ENCODE measurements around the gene GIGYF1.
A peak's percentile ranks its signal among the peaks of the same experiment; 100 is the strongest.
"Not testable (repeated sequence)": the region's sequence is repeated elsewhere in the genome, so short reads cannot be mapped to it uniquely, and the experiment has no call there.

Gene GIGYF1

DNA sequence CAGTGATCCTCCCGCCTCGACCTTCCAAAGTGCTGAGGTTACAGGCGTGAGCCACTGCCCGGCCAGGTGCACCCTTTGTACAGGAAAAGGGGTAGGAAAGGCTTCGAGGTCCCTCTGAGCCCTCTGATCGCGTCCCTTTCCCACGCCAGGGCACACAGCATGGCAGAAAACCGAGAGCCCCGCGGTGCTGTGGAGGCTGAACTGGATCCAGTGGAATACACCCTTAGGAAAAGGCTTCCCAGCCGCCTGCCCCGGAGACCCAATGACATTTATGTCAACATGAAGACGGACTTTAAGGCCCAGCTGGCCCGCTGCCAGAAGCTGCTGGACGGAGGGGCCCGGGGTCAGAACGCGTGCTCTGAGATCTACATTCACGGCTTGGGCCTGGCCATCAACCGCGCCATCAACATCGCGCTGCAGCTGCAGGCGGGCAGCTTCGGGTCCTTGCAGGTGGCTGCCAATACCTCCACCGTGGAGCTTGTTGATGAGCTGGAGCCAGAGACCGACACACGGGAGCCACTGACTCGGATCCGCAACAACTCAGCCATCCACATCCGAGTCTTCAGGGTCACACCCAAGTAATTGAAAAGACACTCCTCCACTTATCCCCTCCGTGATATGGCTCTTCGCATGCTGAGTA lies 12.7 kb upstream of the GIGYF1 start:
- no peak for DNase-seq

GRCh38 chr7:100705753-100706671 lies 12.0 kb upstream of the GIGYF1 start, which contains the start of gene POP7:
Gene POP7, plus strand, starts transcription at chr7:100706121. Its CDS starts 710 bp downstream, at chr7:100706831.
- peak; percentile 98 for DNase-seq

- DNase-seq, result peak; percentile 69
These were observed 11.3 kb upstream of the GIGYF1 start for GRCh38 chr7:100705320-100705752.

GRCh38 chr7:100701089-100701488 lies 7.0 kb upstream of the GIGYF1 start:
- DNase-seq, result not testable (repeated sequence)

- DNase-seq, result no peak
These were observed 5.0 kb upstream of the GIGYF1 start for GRCh38 chr7:100699018-100699417.

DNA sequence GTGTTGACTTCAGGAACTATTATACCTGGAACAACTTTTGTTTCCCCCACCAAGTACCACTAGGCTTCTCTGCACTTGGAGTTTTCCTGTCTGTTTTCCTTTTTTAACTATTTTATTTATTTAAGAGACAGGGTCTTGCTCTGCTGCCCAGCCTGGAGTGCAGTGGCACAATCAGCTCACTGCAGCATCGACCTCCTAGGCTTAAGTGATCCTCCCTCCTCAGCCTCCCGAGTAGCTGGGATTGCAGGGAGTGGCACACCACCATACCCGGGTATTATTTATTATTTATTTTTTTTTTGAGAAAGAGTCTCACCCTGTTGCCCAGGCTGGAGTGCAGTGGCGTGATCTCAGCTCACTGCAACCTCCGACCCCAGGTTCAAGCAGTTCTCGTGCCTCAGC lies 2.1 kb upstream of the GIGYF1 start:
- no peak for DNase-seq

DNA sequence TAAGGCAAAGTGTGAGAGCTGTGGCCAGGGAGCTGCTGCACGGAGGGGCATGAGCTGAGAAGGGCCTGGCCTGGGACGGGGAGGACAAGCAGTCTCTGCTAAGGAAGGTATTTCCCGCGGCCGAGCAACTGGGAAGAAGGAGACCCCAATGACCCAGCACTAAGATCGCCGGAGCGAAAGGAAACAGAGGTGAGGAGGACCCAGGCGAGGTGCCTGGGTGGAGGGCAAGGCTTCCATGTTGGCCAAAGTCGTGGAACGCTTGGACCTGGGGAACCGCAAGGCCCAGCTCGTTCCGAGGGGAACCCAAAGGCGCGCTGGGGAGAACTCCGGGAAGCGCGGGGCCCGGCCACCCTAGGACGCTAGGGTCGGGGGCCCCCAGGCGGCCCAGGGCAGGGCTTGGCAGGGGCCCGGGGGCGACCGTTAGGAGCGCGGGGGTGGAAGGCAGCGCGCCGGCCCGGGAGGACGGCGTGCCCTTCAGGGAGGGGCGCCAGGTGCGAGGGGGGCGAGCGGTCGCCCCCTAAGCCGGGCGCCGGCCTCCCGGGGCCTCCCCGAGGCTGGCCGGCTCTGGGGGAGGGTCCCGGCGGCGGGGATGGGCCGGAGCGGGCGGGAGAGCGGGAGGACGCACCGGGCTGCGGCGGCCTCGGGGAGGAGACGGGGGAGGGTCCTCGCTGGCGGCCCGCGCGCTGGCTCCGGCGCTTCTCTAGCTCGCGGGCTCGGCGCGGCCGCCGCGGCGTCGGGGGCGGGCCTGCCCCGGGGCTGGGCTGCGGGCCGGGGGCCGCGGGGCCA lies 545 bp downstream of the GIGYF1 start:
- DNase-seq, result no peak

DNA sequence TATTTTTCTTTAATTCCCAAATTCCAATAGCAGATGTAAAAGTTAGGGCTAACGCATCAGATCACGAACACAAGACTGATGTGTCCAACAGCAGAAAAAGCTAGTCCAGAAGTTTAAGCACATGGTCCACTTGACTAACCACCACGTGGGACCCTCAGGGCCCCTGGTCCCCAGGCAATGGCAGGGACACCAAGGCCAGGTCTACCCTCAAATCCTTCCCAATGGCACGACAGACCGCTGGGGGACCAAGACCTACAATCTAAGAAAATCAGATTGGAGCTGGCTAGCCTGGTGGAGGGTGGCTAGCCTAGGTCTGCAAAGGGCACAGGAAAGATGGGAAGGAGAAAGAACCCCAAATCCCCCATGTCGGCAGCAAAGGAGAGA lies 1.5 kb downstream of the GIGYF1 start:
- DNase-seq, result no peak

DNA sequence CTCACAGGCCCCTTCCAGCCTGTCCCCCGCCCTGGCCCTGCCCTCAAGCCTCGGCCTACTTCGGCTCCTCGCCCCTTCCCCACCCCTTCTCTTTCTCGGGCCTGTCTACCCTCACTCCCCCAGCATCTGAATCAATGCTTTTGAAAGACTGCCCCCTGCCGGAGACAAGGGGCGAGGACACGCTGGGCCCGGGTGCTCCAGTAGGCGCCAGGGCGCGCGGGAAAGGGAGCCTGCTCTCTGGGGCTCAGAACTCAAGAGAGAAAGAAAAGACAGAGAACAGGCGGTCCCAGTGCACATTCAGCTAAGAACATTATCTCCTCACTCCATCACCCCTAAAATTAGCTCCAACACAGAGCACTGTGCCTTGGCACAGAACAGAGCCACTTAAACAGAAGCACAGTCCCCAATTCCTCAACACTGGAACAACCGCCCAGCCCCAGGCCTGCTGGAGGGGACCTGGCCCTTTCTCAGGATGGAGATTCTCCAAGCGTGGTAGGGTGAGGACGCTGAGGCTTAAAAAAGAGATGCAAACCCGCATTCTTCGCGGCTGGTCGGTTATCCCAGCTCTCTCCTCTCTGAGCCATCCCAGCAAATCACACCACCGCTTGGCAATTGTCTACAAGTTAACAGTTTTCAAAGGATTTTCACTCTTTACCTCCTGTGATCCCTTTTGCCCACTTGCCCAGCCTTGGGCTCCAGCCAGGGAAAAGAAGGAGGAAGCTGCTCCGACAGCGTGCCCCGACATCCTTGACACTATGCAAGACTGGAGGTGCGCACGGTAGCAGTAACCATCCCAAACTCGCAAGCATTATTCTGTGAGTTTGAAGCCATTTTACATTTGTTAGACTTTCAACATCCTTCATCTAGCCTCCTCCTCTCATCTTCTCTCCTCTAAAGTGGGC lies 2.1 kb downstream of the GIGYF1 start:
- peak; percentile 70 for DNase-seq

DNA sequence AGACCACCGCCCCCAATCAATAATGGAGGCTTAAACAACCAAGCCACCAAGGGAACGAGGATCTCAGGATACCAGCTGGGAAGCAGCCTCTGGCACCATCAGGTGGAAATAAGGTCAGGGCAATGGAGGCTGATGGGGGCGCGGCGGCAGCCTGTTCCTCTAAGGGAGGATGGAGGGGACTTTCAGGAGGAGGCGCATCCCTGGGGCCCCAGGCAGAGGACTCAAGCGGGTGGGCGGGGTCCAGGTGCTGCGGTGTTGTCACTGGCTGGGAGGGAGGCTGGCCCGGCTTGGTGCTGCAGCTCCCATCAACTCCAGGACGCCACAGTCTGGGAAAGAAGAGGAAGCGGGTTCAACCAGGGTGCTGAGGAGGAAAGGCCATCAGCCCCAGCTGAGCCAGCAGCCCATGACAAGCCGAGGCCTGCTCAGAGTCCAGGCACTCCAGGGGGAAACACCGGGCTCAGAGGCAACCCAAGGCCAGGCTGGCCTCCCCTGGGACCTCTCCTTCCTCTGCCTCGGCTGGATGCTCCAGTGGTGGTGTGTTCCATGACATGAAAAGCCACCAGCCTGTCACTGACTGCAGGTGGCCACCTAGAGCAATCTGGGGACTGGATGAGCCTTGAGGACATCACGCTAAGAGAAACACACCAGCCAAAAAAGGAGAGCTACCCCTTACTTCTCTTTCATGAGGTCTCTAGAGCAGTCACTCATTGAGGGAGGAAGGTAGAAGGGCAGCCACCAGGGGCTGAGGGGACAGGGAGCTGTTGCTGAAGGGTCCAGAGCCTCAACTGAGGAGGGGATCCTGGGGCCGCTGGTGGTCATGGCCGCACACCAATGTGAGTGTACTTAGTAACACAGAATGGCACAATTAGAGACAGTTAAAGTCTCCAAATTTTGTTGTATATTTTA lies 4.6 kb downstream of the GIGYF1 start:
- DNase-seq, result no peak

GRCh38 chr7:100688326-100688860 lies 5.7 kb downstream of the GIGYF1 start:
- no peak for DNase-seq

DNA sequence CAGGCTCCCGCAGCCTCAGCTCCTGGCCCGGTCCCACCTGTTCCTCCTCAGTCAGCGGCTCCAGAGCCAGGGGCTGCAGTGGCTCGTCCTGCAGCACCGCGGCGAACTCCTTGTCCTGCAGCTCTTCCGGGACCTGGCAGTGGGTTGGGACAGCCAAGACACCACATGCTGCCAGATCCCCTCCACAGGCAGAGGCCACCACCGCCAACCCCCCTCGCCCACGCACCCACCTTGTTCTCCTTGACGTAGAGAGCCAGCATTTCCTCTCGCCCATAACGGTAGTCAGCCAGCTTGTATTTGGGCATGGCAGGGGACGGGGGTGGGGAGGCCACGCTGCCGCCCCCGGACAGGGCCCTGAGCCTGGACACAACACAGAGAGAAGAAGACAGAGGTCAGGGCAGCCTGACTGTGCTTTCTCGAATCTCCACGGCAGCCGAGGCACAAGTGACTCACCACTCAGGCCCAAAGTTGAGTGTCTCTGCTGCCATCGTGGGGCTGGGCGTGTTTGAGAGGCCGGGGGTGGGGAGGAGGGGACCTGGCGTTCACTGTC lies 6.2 kb downstream of the GIGYF1 start:
- no peak for DNase-seq

DNA sequence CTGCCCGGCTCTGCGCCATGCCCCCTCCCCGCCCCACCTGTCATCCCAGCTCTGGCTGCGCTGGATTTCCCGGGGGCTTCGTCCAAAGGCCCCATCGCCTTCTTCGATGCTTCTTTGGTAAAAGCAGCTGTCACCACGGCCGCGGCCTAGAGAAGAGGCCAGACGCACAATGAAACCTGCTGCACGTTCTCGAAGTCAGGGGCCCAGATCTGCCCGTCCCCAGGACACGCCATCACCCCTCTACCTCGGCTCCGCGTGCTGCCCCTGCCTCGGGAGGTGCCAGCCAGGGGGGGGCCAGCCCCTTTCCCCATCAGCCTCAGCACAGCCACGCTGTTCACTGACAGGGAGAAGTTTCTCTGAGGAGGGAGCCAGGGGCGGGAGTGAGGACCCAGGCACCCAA lies 6.8 kb downstream of the GIGYF1 start:
- no peak for DNase-seq

- no peak for DNase-seq
These were observed 7.2 kb downstream of the GIGYF1 start for GRCh38 chr7:100686822-100687211.

DNA sequence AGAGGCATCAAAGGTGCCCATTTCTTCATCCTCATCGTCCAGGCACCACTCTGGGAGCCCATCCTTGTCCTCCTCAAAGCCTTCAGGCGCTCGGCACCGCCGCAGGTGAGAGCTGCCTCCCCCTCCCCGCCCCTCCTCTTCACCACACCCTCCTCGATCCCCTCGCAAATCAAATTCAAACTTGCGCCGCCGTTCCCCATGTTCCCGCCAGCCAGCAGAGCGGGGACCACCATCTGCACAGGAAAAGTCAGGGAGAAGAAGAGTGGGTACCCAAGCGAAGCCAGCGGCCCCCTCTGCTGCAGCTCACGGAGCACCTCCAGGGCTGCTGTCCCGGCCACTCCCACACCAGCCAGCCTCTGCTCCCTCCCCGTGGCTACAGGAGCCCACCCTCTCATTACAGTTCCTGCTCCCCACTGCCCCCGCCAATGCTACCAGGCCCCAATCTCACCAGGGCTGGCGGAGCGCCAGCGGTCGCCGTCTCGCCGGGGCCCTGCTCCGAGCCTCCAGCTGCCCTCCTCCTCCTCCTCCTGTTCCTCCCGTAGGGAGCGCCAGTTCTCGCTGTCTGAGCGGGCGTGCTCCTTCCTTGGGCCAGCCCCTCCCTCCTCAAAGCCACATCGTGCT lies 7.7 kb downstream of the GIGYF1 start:
- DNase-seq, result no peak

DNA sequence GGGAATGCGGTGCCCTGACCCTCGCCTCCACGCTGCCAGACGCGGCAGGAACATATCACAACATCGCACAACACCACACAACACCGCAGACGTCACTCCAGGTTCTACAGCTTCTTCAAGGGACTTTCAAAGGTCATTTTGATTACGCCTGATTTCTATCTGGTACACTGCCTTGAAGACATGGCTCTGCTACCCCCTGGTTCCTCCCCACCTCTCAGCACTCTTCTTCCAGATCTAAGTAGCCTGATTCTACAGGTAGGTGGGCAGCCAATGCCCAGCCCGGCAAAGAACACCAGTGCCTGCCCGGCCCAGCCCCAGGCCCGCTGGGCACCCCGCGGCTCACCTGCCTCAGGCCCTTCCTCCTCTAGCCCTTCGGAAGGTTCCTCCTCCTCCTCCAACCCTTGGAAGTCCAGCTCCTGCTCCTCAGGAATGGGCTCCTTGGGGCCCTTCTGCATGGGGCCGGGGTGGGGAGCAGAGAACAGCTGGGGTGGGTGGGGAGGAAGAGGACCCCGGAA lies 8.4 kb downstream of the GIGYF1 start:
- DNase-seq, result no peak

- DNase-seq, result no peak
These were observed 8.9 kb downstream of the GIGYF1 start for GRCh38 chr7:100685049-100685605.

GRCh38 chr7:100684534-100685042 lies 9.5 kb downstream of the GIGYF1 start:
- no peak for DNase-seq
